HG02970 (cell line): ENCODE results near the gene ANKRD11.
"Not testable (repeated sequence)": the region's sequence is repeated elsewhere in the genome, so short reads cannot be mapped to it uniquely, and the experiment has no call there.

Source experiments
- ATAC-seq: cut with Tn5 transposase; IDR thresholded peaks from one replicate; pipeline ENCODE4 v1.9.1; 2021; ENCODE audit warnings: mild to moderate bottlenecking, moderate library complexity, moderate number of reproducible peaks; ENCODE audit not compliant: unreplicated experiment, low FRiP score

ANKRD11 gene

GRCh38 chr16:89454378-89455125 lies 35.8 kb downstream of the ANKRD11 start:
- not testable (repeated sequence) for ATAC-seq

- ATAC-seq = no peak
These were observed 36.6 kb downstream of the ANKRD11 start for GRCh38 chr16:89453501-89454321.

- no peak for ATAC-seq
These were observed 37.4 kb downstream of the ANKRD11 start for GRCh38 chr16:89452925-89453324.

GRCh38 chr16:89452241-89452640 lies 38.1 kb downstream of the ANKRD11 start:
- ATAC-seq = no peak

- no peak for ATAC-seq
These were observed 39.8 kb downstream of the ANKRD11 start for GRCh38 chr16:89450537-89450936.

- ATAC-seq = no peak
These were observed 40.5 kb downstream of the ANKRD11 start for GRCh38 chr16:89449726-89450335.

- no peak for ATAC-seq
These were observed 41.7 kb downstream of the ANKRD11 start for GRCh38 chr16:89448656-89449055.

- ATAC-seq = no peak
These were observed 43.4 kb downstream of the ANKRD11 start for GRCh38 chr16:89446975-89447293.

- no peak for ATAC-seq
These were observed 44.0 kb downstream of the ANKRD11 start for GRCh38 chr16:89446136-89446974.

- no peak for ATAC-seq
These were observed 45.2 kb downstream of the ANKRD11 start for GRCh38 chr16:89445166-89445565.

GRCh38 chr16:89444728-89445127 lies 45.6 kb downstream of the ANKRD11 start:
- ATAC-seq = no peak

GRCh38 chr16:89444151-89444723 lies 46.1 kb downstream of the ANKRD11 start:
- no peak for ATAC-seq

- no peak for ATAC-seq
These were observed 46.7 kb downstream of the ANKRD11 start for GRCh38 chr16:89443727-89444084.

- ATAC-seq = no peak
These were observed 47.2 kb downstream of the ANKRD11 start for GRCh38 chr16:89442990-89443726.

GRCh38 chr16:89442588-89442987 lies 47.8 kb downstream of the ANKRD11 start:
- ATAC-seq = no peak

GRCh38 chr16:89439659-89440058 lies 50.7 kb downstream of the ANKRD11 start:
- ATAC-seq = no peak

GRCh38 chr16:89437991-89438390 lies 52.4 kb downstream of the ANKRD11 start:
- no peak for ATAC-seq

- ATAC-seq = no peak
These were observed 52.9 kb downstream of the ANKRD11 start for GRCh38 chr16:89437251-89437987.

GRCh38 chr16:89436366-89436765 lies 54.0 kb downstream of the ANKRD11 start:
- ATAC-seq = no peak
